Left ventricle myocardium superior (tissue), 1 donor: ENCODE data around the gene TRHDE. TPM values are rescaled to one million over a fixed set of nuclear protein-coding genes. Genes with fewer than 3 reads are reported as not detected.

Source experiments
- ATAC-seq: fragments of 200-7000 bp; cut with Tn5 transposase; one replicate; pipeline ENCODE4 v1.9.1; 2020; ENCODE audit warnings: mild to moderate bottlenecking, moderate library complexity
- DNase-seq: peaks from one replicate; pipeline ENCODE4 v3.0.0-alpha.2; 2020
- intact Hi-C: fragments of 100-400 bp; cut with micrococcal nuclease; formaldehyde crosslinking; loops from one replicate; pipeline ENCODE4 v1.11.0; 2022
- total RNA-seq: library from RNA; stranded (reverse); fragmentation: NEBNext Ultra II Directional; extraction: Animal tissue kit (Norgen Biotek cat#: 25700); gene quantifications from one replicate; pipeline ENCODE4 v1.2.1, GENCODE V29; 2021
- donor health status: DM: no; HTN: yes; CAD: no; lungs with severe emphysema.

TRHDE gene
- total RNA-seq, 1 donor from 2014 or later, result 0.35 TPM

GRCh38 chr12:72297666-72298065 is 25.5 kb downstream of the TRHDE start:
- ATAC-seq (no peak), DNase-seq (no peak)
- intact Hi-C loops, result no loop called here

- ATAC-seq (no peak), DNase-seq (no peak)
- intact Hi-C loops, result no loop called here
Measured at GRCh38 chr12:72300728-72301127, 28.6 kb downstream of the TRHDE start.

DNA sequence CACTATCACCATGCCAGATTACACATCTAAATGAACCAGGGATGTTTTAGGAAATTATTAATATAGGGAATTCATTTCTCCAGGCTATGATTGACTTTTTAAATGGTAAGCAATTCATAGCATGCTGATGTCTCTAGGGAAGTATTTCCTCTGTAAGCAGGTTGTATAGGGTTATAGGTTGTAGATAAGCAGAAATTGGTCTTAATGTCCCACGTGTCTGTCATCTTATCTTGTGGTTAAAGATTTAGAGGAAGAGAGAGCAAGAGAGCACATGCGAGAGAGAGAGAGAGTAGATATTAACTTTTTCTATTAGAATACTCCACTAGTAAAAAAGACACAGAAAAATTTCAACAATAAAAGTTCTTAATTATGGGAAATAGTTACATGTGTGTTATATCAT is 32.6 kb downstream of the TRHDE start:
- DNase-seq (no peak), ATAC-seq (no peak)
- intact Hi-C loops, result no loop called here

- no peak for DNase-seq
- ATAC-seq, result no peak
- intact Hi-C loops, result no loop called here
Measured at GRCh38 chr12:72307229-72307628, 35.1 kb downstream of the TRHDE start.

DNA sequence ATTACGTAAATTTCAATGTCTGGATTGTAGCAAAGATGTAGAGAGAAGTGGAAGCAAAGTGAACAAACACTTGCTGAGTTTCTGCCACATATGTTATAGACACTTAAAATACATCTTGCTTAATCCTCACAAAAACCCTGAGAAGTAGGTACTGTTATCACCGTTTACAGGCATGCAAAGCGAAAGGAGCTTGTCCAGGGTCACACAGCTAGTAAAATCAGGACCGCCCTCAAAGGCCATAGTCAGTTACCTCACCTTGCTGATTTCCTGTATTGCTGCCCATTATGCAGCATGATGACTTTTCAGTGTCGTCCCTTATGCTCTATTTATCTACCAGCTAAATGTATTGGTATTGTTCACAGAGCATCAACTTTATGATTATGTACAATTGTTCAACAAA is 39.8 kb downstream of the TRHDE start:
- no peak for DNase-seq
- intact Hi-C loops, result no loop called here
- no peak for ATAC-seq

GRCh38 chr12:72313806-72314205 is 41.6 kb downstream of the TRHDE start:
- ATAC-seq, result no peak
- no peak for DNase-seq
- intact Hi-C loops, result no loop called here

DNA sequence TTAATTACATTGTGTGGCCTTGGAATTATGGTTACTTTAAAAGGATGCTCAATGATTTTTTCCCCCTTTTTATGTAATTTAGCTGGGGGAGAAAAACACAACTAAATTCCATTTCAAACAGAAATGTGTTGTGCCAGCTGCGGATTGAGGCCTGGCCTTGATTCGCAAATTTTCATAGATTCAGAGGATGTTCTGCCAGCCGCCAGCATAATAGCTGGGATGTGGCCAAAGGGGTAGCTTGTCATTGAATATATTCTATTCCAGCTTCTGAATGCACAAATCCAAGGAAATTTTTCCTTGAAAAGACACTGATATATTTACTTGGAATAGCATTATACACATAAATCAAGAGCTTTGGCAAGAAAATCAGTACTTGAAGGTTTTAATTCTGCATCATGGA is 43.7 kb downstream of the TRHDE start:
- intact Hi-C loops, result no loop called here
- DNase-seq (no peak), ATAC-seq (no peak)

- intact Hi-C loops, result no loop called here
- ATAC-seq (no peak), DNase-seq (no peak)
Measured at GRCh38 chr12:72318341-72318740, 46.2 kb downstream of the TRHDE start.

DNA sequence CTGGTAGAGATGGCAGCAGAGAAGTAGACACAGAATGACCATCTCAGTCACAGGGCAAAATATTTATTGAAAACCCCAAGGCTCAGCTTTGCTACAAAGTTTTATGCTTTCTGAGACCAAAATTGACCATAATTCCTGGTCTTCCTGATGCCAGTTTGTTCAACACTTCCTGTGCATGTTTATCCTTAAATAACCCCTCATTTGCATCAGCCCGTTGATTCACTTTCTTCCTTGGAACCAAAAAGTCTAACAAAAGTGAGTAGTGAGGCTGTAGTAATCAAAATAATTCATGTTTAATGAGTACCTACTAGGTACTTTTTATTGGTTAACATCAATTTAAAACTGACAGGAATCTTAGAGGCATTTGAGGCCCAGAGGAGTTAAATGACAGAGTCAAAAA is 51.7 kb downstream of the TRHDE start:
- no peak for DNase-seq
- no peak for ATAC-seq
- intact Hi-C loops, result no loop called here

DNA sequence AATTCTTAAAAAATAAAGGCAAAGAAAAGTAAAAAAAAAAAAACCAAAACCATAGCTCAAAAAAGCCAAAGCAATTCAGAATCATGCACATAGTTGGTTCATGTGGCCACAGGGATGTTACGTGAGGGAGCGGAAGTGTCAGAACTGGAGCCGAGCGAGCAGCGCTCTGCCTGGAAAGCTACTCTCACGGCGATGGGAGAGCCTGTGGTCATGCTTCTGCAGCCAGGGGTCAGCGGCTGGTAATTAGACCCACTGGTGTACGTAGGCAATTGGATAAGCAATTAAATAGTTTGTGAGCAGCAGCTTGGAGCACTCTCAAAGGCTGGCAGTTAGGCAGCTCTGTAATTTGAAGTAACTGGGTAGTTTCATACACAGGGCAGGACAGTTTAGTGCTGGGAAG is 58.1 kb downstream of the TRHDE start:
- DNase-seq, result no peak
- no peak for ATAC-seq
- intact Hi-C loops, result no loop called here

GRCh38 chr12:72330784-72331183 is 58.6 kb downstream of the TRHDE start:
- intact Hi-C loops, result no loop called here
- no peak for DNase-seq
- ATAC-seq, result no peak

- no peak for DNase-seq
- intact Hi-C loops, result no loop called here
- ATAC-seq, result no peak
Measured at GRCh38 chr12:72337382-72337781, 65.2 kb downstream of the TRHDE start.

- DNase-seq (no peak), ATAC-seq (no peak)
- intact Hi-C loops, result no loop called here
Measured at GRCh38 chr12:72337946-72338345, 65.8 kb downstream of the TRHDE start.

DNA sequence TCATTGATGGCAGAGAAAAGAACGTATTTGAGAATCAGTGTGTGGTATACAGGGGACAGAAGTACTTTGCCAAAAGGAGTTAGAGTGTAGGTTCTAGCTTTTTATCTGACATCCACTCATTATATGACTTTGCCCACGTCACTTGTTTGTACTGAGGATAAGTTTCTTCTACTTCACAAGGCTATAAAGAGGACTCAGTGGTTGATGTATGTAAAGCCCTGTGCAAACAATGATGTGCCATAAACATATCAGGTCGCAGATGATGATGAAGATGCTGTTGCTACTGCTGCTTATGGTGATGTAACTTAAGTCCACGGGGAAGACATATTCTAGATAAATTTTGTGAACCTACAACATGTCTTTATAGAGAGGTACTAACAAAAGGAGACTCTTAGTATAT is 66.3 kb downstream of the TRHDE start:
- intact Hi-C loops, result no loop called here
- DNase-seq (no peak), ATAC-seq (no peak)

- DNase-seq (no peak), ATAC-seq (peak; percentile 55)
- intact Hi-C loops, result no loop called here
Measured at GRCh38 chr12:72346363-72346944, 74.3 kb downstream of the TRHDE start.

GRCh38 chr12:72349491-72349890 is 77.3 kb downstream of the TRHDE start:
- intact Hi-C loops, result no loop called here
- ATAC-seq (no peak), DNase-seq (no peak)

DNA sequence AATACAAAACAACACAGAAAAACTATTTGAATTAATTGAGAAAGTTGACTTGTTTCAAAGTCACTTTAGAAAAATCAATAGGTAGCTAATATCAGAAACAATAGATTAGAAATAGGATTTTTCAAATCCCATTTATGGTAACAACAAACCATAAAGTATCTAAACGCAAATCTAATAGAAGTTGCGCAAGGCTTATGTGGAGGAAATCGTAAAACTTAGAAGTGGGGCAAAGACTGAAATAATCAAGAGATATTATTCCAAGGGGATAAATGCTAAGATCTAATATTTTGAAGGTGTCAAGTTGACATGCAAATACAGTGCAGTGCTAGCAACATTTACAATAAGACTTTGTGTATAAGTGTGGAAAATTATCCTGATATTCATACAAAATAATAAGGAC is 87.2 kb downstream of the TRHDE start:
- ATAC-seq (no peak), DNase-seq (no peak)
- intact Hi-C loops, result no loop called here

- DNase-seq (no peak), ATAC-seq (no peak)
- intact Hi-C loops, result no loop called here
Measured at GRCh38 chr12:72365151-72365550, 93.0 kb downstream of the TRHDE start.

DNA sequence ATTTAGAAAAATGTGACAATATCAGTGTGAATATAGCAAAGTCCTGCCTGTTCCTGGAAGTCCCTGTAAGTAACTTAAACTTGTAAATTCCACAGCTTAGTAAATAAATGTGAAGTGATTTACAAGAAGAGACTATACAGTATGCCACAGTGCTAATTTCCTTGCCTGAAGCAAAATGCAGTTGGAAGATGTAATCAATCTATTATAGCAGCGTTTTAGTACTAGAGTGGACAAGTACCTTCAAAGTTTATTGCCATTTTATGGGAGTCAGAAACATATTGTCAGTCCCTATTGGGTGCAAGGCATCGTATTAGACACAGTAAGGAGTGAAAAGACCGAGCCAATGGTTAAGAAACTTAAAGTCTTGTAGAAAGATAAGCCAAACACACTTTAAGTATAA is 94.1 kb downstream of the TRHDE start:
- no peak for DNase-seq
- intact Hi-C loops, result no loop called here
- no peak for ATAC-seq

- ATAC-seq (no peak), DNase-seq (no peak)
- intact Hi-C loops, result no loop called here
Measured at GRCh38 chr12:72368298-72368697, 96.1 kb downstream of the TRHDE start.

- ATAC-seq, result no peak
- intact Hi-C loops, result no loop called here
- DNase-seq, result no peak
Measured at GRCh38 chr12:72368719-72369422, 96.7 kb downstream of the TRHDE start.
